HFF-Myc (cell line): ENCODE measurements around the gene BANK1.

Source experiments
- DNase-seq: peaks from one replicate; pipeline ENCODE4 v3.0.0-alpha.2; 2011; ENCODE audit warnings: low read depth; ENCODE audit errors: extremely low read depth
- H3K4me3 ChIP-seq: replicated peaks from 2 replicates; pipeline ENCODE4 v1.5.1; 2011; ENCODE audit warnings: low read depth, mild to moderate bottlenecking, control low read depth, low read length
- TF ChIP-seq, protein P1 (sequence below): IDR thresholded peaks from 2 replicates; pipeline ENCODE4 v1.5.1; 2012; ENCODE audit warnings: mild to moderate bottlenecking, low read depth, low read length, control low read depth; ENCODE audit errors: missing control alignments

The BANK1 gene

DNA sequence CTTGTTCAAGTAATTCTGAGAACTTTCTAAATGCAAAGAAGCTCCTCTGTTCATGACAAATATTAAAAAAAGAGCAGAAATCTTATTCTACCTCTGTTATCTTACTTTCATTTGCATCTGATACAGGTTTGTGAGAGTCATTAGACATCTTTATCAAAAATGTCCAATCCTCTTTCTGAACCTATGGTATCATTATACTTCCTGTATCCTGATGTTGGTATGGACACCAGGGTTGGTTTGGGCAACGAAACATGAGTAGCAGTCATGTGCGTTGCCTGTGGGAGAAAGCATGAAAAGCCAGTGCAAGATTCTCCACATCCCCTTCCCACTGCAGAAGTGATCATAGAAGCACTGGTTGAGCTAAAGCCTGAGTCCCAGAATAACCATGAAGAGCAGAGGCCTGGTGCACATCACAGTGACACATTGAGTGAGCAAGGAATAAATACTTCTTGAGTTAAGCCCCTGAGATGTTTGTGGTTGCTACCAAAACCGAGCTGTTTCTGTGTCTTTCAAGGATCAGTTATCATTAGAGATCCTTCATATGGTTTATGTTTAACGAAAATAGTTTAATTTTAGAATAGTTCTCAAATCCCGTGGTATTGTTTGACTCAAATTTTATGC lies 197.2 kb downstream of the BANK1 start:
- no peak overlapping the region for H3K4me3 ChIP-seq
- TF ChIP-seq, protein P1, sequence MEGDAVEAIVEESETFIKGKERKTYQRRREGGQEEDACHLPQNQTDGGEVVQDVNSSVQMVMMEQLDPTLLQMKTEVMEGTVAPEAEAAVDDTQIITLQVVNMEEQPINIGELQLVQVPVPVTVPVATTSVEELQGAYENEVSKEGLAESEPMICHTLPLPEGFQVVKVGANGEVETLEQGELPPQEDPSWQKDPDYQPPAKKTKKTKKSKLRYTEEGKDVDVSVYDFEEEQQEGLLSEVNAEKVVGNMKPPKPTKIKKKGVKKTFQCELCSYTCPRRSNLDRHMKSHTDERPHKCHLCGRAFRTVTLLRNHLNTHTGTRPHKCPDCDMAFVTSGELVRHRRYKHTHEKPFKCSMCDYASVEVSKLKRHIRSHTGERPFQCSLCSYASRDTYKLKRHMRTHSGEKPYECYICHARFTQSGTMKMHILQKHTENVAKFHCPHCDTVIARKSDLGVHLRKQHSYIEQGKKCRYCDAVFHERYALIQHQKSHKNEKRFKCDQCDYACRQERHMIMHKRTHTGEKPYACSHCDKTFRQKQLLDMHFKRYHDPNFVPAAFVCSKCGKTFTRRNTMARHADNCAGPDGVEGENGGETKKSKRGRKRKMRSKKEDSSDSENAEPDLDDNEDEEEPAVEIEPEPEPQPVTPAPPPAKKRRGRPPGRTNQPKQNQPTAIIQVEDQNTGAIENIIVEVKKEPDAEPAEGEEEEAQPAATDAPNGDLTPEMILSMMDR, result no peak
- no peak for DNase-seq

DNA sequence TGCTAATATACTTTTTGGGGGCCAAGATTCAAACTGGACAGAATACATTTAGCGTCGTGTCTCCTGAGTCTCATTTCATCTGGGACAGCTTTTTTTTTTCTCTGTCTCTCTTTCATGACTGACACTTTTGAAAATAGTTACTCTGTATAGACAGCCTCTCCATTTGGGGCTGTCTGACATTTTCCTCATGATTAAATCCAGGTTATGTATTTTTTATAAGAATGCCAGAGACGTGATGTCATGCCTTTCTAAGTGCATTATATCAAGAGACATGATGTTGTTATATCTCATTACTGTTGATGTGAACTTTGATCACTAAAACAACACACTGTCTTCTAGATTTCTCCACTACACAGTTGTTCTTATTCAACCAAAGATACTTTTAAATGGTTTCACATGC lies 199.0 kb downstream of the BANK1 start:
- H3K4me3 ChIP-seq, result no peak overlapping the region
- TF ChIP-seq, protein P1, result no peak
- no peak for DNase-seq

- H3K4me3 ChIP-seq, result no peak overlapping the region
- DNase-seq, result no peak
- TF ChIP-seq, protein P1, result no peak
Observed at GRCh38 chr4:101992446-101992845, 201.9 kb downstream of the BANK1 start.

DNA sequence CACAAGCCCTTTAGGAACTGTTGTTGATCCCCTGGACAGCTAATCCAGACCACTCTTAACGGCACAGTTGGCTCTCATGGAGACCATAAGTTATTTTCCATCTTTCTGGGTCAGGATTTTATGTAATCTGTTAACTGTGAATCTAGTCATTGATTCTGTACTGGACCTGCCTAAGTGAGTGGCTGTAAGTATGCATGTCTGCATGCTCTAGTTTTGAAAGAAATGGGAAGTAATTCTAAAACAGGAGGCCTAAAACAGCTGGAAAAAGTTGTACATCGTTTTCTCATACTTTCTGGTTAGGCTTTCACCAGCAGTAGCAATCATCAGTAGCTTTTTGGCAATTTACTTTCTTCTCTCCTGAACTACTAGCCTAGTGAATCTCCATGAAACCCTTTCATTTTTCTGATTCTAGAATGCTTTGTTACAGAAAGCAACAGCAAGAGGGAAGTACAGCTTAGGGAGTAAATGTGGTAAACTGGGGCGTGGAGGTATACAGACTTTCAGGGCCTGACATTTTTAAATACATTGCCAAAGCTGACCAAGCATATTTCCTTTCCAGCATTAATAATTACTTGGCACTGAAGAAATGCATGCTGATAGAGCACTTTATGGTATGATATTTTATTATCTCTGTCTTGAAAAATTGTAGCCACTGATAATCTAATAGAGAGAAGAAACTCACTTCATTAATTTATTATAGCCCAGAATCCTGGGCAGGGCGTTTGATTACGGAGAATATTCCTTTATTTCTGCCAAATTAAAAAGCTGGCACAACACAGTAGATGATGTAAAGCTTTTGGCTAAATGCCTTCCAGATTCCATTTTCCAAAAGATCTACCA lies 202.7 kb downstream of the BANK1 start:
- DNase-seq, result no peak
- no peak overlapping the region for H3K4me3 ChIP-seq
- TF ChIP-seq, protein P1, result no peak

DNA sequence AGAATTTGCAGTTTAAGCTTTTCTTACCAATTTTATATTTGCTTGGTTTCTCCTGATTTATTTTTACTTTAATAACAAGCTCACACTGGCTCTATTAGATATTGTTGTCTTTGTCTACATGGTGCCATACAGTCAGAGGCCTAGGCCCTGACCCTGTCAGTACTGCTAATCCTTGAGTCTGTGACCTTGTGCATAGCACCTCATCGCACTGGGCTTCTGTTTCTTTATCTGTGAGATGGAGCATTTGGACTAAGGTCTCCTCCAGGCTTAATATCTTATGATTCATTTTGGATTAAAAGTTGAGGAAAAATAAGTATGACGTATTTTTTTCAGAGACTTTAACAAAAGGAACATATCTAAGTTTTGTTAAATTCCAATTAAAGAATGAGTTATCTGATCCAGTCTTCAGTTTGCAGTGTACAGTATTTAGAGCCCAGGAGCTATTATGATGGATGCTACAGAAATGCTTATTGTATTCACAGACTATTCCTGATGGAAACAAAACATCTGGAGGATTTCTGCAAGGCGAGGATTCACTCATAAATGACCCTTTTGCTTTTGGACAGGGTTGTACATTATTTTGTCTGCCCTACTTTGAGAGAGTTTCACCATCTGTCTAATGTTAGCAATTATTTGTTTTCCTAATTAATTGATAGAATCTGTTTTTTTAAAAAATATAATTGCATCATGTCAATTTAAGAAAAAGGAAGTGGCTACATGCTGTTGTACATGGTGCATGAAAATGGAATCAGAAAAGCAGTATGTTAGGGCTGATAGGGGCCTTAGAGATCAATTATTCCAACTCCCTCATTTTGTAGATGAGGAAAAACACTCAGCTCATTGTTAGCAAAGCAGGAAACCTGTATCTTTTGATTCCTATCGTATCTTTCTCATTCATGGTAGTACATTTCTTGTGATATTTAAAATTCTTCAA lies 203.6 kb downstream of the BANK1 start:
- H3K4me3 ChIP-seq, result no peak overlapping the region
- TF ChIP-seq, protein P1, result no peak
- no peak for DNase-seq

- TF ChIP-seq, protein P1, result no peak
- H3K4me3 ChIP-seq, result no peak overlapping the region
- no peak for DNase-seq
Observed at GRCh38 chr4:102007959-102008425, 217.5 kb downstream of the BANK1 start.
